T-helper 2 cell treated with Interferon-gamma antibody and Interleukin-4, amounts not matched to agents 5 μg/mL and 100 μg/mL, for 36 hours (primary cell): Measurements from ENCODE around the gene CEACAM1.
"Not testable (repeated sequence)": the region's sequence is repeated elsewhere in the genome, so short reads cannot be mapped to it uniquely, and the experiment has no call there.

Experiments used
- DNase-seq: peaks from one replicate; pipeline ENCODE4 v3.0.0; 2021; ENCODE audit warnings: low spot score
- H3K27ac Mint-ChIP-seq: one replicate; pipeline ENCODE4 v1.8.0; 2021; ENCODE audit warnings: mild to moderate bottlenecking, mixed read lengths
- H3K27me3 Mint-ChIP-seq: one replicate; pipeline ENCODE4 v1.8.0; 2021; ENCODE audit warnings: low read depth, mixed read lengths
- H3K36me3 Mint-ChIP-seq: one replicate; pipeline ENCODE4 v1.8.0; 2021; ENCODE audit warnings: low read depth, mixed read lengths
- H3K4me1 Mint-ChIP-seq: one replicate; pipeline ENCODE4 v1.8.0; 2021; ENCODE audit warnings: low read depth, mixed read lengths
- H3K4me3 Mint-ChIP-seq: one replicate; pipeline ENCODE4 v1.8.0; 2022; ENCODE audit warnings: mild to moderate bottlenecking, moderate library complexity, mixed read lengths
- H3K9me3 Mint-ChIP-seq: one replicate; pipeline ENCODE4 v1.8.0; 2021; ENCODE audit warnings: mixed read lengths

Gene CEACAM1

GRCh38 chr19:42469311-42470235 is 58.7 kb downstream of the CEACAM1 start:
- Mint-ChIP-seq H3K27me3 (no peaks in the 10 kb centered on the region), H3K9me3 (no peaks in the 10 kb centered on the region), H3K4me1 (peaks cover 28% of the 10 kb centered on the region), H3K4me3 (no peak overlapping the region), H3K27ac (peak overlapping the region; percentile 29), H3K36me3 (no peaks in the 10 kb centered on the region)
- peak; percentile 25 for DNase-seq

- DNase-seq = no peak
- Mint-ChIP-seq H3K27me3 (no peaks in the 10 kb centered on the region), H3K9me3 (no peaks in the 10 kb centered on the region), H3K4me1 (peaks cover 28% of the 10 kb centered on the region), H3K4me3 (no peak overlapping the region), H3K27ac (no peak overlapping the region), H3K36me3 (no peaks in the 10 kb centered on the region)
Observed at GRCh38 chr19:42468273-42468796, 59.9 kb downstream of the CEACAM1 start.

- no peaks in the 10 kb centered on the region for H3K27me3 Mint-ChIP-seq
- H3K4me1 Mint-ChIP-seq = peaks cover 28% of the 10 kb centered on the region
- no peak for DNase-seq
- no peak overlapping the region for H3K27ac Mint-ChIP-seq
- no peaks in the 10 kb centered on the region for H3K36me3 Mint-ChIP-seq
- no peak overlapping the region for H3K4me3 Mint-ChIP-seq
- no peaks in the 10 kb centered on the region for H3K9me3 Mint-ChIP-seq
Observed at GRCh38 chr19:42467183-42467760, 61.0 kb downstream of the CEACAM1 start.

DNA sequence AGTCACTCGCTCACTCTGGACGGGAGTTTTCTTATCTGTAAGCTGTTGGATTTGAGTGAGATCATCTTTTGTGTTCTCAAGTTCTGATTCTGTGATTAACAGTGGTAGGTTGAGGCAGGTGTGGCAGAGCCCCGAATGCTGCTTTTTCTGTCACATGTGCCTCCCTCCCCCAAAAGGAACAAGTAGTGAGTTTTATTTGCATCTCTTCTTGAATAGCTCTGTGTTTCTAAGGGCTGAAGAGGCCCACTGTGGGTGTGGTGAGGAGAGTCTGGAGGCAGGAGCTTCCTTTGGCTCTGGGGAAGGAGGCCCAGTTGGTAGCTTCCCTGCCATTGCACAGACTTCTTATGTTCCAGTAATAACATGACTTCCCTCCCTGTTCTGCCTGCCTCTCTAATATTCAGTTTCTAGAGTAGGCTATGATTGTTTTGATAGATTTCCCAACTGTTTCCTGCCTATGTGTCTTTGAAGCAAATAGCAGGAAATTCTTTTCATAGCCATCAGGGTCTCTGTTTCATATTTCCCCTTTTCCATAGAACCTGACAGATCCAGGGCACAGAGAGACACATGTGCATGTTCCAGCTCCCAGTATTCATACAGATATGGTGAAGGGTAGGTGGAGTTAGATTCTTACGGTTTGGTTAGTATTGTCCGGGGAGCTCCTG is 61.6 kb downstream of the CEACAM1 start:
- Mint-ChIP-seq H3K27ac (no peak overlapping the region), H3K27me3 (no peaks in the 10 kb centered on the region), H3K9me3 (no peaks in the 10 kb centered on the region), H3K36me3 (no peaks in the 10 kb centered on the region), H3K4me3 (no peak overlapping the region), H3K4me1 (peaks cover 28% of the 10 kb centered on the region)
- no peak for DNase-seq

DNA sequence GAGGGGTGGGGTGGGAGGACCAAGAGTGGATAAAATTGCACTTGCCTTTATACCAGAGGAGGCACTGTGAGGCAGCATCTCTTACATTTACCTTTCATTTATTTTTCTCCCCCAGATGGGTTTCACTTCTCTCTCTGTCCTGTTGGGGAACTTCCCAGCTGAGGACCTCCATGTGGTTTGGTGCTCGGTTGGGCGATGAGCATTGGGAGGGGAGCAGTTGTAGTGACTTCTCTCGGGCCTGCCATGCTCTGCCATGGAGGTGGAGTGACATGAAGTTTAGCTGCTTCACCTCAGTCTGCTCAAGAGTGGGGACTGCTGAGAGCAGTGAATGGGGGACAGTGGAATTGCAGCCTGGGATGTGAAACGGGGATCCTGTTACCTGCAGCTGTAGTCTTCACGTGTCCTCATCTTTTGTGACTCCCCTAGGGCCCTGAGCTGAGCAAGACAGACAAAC is 62.4 kb downstream of the CEACAM1 start:
- DNase-seq = no peak
- peaks cover 28% of the 10 kb centered on the region for H3K4me1 Mint-ChIP-seq
- H3K36me3 Mint-ChIP-seq = no peaks in the 10 kb centered on the region
- H3K27ac Mint-ChIP-seq = no peak overlapping the region
- H3K9me3 Mint-ChIP-seq = no peaks in the 10 kb centered on the region
- no peaks in the 10 kb centered on the region for H3K27me3 Mint-ChIP-seq
- no peak overlapping the region for H3K4me3 Mint-ChIP-seq

DNA sequence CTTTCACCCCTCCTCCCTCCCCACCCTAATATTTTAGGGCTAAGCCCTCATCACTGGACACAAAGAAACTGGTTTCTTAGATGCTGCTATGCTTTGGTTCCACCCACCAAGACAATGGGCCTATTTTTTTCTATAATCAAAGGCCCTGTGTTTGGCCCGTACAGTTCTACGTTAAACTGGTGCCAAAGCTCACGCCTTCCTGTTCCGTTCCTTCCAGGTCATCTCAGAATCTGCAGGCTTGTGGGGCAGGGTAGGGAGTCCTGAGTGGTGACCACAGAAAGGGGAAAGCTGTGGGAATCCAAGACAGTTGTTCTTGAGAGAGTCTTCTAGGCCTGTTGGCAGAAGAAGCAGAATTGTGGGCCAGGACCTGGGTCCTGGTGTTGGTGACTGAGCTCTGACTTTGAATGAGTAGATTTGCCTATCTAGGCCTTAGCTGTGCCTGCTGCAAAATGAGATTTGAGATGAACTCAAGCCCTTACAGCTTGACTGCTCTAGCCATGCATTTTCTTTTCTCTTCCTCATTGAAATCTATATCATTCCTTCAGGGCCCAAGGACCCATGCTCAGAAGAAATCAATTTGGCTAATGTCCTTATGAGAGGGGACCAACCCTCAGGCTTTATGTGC is 66.5 kb downstream of the CEACAM1 start:
- Mint-ChIP-seq H3K4me1 (peaks cover 15% of the 10 kb centered on the region), H3K36me3 (peaks cover 4% of the 10 kb centered on the region), H3K27ac (no peak overlapping the region), H3K27me3 (no peaks in the 10 kb centered on the region), H3K9me3 (no peaks in the 10 kb centered on the region), H3K4me3 (no peak overlapping the region)
- no peak for DNase-seq

DNA sequence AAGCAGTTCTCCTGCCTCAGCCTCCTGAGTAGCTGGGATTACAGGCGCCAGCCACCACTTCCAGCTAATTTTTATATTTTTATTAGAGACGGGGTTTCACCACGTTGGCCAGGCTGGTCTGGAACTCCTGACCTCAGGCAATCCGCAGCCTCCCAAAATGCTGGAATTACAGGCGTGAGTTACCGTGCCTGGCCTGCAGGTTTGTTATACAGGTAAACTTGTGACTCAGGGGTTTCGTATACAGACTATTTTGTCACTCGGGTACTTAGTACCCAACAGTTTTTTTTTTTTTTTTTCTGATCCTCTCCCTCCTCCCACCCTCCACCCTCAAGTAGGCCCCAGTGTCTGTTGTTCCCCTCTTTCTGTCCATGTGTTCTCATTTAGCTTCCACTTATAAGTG is 67.0 kb downstream of the CEACAM1 start:
- H3K4me3 Mint-ChIP-seq, H3K9me3 Mint-ChIP-seq, DNase-seq, H3K36me3 Mint-ChIP-seq, H3K27ac Mint-ChIP-seq, H3K4me1 Mint-ChIP-seq, H3K27me3 Mint-ChIP-seq: not testable (repeated sequence)

DNA sequence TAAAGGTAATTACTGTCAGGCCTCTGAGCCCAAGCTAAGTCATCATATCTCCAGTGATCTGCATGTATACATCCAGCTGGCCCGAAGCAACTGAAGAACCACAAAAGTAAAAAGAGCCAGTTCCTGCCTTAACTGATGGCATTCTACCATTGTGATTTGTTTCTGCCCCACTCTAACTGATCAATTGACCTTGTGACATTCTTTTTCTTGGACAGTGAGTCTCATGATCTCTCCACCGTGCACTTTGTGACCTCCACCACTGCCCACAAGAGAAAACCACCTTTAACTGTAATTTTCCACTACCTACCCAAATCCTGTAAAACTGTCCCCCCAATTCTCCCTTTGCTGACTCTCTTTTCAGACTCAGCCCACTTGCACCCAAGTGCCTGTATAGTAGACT is 68.4 kb downstream of the CEACAM1 start:
- no peak overlapping the region for H3K27ac Mint-ChIP-seq

More for the DNA sequence above, 68.4 kb downstream of the CEACAM1 start:
- peaks cover 4% of the 10 kb centered on the region for H3K36me3 Mint-ChIP-seq
- no peaks in the 10 kb centered on the region for H3K27me3 Mint-ChIP-seq
- H3K9me3 Mint-ChIP-seq = no peaks in the 10 kb centered on the region
- DNase-seq = no peak
- H3K4me3 Mint-ChIP-seq = no peak overlapping the region
- peaks cover 15% of the 10 kb centered on the region for H3K4me1 Mint-ChIP-seq
